G401 (cell line): Measurements from ENCODE around the gene CAMSAP1. TPM values are rescaled to one million over a fixed set of nuclear protein-coding genes. Genes with fewer than 3 reads are reported as not detected.

Source experiments
- DNase-seq: peaks from one replicate; pipeline ENCODE4 v3.0.0-alpha.2; 2015; ENCODE audit warnings: low spot score
- in situ Hi-C: cut with HindIII; loops from 2 replicates; pipeline ENCODE4 v1.10.0; 2016; ENCODE audit warnings: low sequenced_read_pairs, mixed read lengths
- total RNA-seq: library from RNA; depleted of rRNA; stranded (reverse); fragments of >200 nt; shearing (Covaris generic); gene quantifications from 2 replicates; pipeline ENCODE4 v1.2.3, GENCODE V29; 2014; rRNA removed

CAMSAP1 gene
- total RNA-seq, 1 experiment from 2014 or later = 19.7 TPM

DNA sequence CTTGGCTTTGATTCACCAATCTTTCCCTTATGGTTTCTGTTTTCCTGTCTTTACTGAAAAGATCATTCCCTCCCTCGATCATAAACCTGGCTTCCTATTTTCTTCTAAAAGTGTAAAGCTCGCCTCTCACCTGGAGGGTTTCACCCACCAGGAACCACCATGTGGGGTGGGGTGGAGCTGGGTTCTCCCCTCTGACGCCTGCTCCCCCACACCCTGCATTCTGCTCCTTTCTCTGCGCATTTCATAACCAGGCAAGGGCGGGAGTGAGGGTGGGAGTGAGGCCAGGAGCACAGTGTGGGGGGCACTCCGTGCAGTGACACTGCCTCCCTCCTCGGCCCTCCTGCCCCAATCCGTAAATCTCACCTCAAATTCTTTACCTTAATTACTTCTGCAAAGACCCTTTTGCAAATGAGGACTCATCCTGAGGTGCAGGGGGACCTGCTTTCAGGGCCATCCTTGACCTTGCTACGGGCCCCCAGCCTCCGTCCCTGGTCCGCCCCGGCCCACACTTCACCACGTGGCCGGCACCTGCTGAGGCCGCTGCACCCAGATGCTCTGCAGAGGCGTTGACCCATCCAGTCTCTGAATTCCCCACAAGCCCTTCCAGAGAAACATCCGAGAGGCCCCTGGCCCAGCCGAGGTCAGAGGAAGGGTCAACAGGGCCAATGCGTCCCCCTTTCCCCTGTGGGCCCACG is 146.0 kb downstream of the CAMSAP1 start:
- DNase-seq = no peak
- in situ Hi-C loops = no loop called here

DNA sequence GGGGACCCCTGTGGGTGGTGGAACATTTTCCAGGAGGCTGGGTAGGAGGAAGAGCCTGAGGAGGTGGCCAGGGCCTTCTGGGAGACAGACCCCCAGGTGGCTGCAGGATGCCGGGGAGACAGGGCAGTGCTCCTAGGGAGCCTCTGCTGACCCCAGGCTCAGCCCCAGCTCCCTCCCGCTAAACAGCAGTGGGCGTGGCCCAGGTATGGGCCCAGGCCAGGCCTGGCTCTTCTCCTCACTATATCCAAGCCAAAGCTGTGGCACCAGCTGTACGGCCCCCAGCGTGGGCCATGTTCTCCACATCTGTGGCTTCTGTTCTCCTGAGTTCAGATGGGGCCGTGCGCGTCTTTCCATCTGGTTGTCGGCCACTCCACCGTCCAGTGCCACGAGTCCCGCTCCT is 146.9 kb downstream of the CAMSAP1 start:
- DNase-seq = no peak
- in situ Hi-C loops = no loop called here

DNA sequence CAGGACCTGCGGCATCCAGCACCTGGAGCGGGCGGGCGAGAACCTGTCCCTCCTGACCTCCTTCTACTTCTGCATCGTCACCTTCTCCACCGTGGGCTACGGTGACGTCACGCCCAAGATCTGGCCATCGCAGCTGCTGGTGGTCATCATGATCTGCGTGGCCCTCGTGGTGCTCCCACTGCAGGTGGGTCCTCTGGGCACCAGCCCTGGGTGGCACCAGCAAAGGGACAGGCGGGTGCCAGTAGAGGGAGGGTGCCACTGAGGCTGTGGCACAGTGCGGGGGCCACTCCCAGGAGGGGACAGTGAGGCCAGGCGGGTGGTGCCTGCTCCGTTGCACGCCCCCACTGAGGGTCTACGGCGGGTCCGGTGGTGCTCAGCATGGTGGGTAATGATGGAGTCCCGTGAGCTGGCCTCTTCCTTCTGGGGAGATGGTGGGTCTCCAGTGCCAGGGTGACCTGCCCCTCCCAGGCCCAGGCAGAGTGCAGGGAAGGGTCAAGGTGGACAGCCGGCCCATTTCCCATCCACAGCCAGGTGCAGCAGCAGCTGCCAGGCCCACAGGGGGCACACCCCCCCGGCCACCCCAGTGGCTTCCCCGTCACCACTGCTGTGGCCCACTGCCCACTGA is 147.6 kb downstream of the CAMSAP1 start:
- no peak for DNase-seq
- in situ Hi-C loops = no loop called here

DNA sequence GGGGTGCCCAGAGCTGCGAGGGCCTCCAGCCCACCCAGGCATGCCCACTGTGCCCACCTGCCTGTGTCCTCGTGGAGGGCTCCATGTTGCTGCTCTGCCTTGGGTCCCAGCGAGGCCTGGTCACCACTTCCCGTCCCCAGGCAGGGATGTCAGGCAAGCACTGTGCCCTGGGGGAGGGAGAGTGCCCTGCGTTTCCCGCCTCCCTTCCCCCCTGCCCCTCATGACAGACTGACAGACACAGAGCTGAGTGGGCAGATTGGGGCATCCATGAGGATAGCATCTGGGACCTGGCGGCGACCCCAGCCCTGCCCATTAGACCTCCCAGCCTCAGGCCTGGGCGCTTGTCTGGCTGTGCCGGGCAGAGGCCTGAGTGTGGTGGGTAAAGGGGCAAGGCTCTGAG is 148.5 kb downstream of the CAMSAP1 start:
- no peak for DNase-seq
- in situ Hi-C loops = no loop called here

Other genes with a start within 250 kb of the CAMSAP1 start
- not detected in 2 replicates for gene LCN9, start 244.2 kb downstream of the CAMSAP1 start, total RNA-seq
- gene SOHLH1, start 208.1 kb downstream of the CAMSAP1 start, total RNA-seq = not detected in 2 replicates
- gene KCNT1, start 205.4 kb downstream of the CAMSAP1 start, total RNA-seq = not detected in 2 replicates
- 93.7 and 104 TPM in 2 replicates for gene UBAC1, start 53.8 kb upstream of the CAMSAP1 start, total RNA-seq
- 12.8 and 13.9 TPM in 2 replicates for gene NACC2, start 187.7 kb upstream of the CAMSAP1 start, total RNA-seq
- gene TMEM250, start 211.3 kb upstream of the CAMSAP1 start, total RNA-seq = 48.3 and 51.4 TPM in 2 replicates